IMR-90 (cell line): ENCODE measurements around the gene NOD2. TPM values are rescaled to one million over a fixed set of nuclear protein-coding genes. Genes with fewer than 3 reads are reported as not detected.

Experiments
- ATAC-seq: fragments of 200-7000 bp; cut with Tn5 transposase; 2 replicates; pipeline ENCODE4 v1.9.1; 2020; ENCODE audit warnings: low read depth, mild to moderate bottlenecking, moderate library complexity
- BruUV-seq: library from RNA; stranded (reverse); fragments of 400-500 nt; replicated peaks from 2 replicates; lab custom pipeline; 2021; lab: Mats Ljungman, UMichigan
- CTCF ChIA-PET: fragments of 300-600 bp; formaldehyde crosslinking; extraction: SDS; loops from one replicate; lab custom pipeline; 2021; ENCODE audit warnings: antibody characterized with exemption; lab: Yijun Ruan, JAX
- POLR2A ChIA-PET: fragments of 300-600 bp; sonication (Branson Sonifier 250); formaldehyde crosslinking; loops from one replicate; lab custom pipeline; 2022; ENCODE audit warnings: antibody characterized with exemption; ENCODE audit not compliant: unreplicated experiment; lab: Charles Lee
- DNase-seq: peaks from one replicate; pipeline ENCODE4 v3.0.0; 2013
- H2AFZ ChIP-seq: replicated peaks from 2 replicates; pipeline ENCODE3; 2013; ENCODE audit warnings: low read length, mild to moderate bottlenecking; ENCODE audit not compliant: poor library complexity
- H2AK5ac ChIP-seq: 2 replicates; pipeline ENCODE4 v1.6.1; 2013; ENCODE audit warnings: low read depth, low read length, inconsistent platforms
- H2AK9ac ChIP-seq: replicated peaks from 2 replicates; pipeline ENCODE3; 2013; ENCODE audit warnings: mild to moderate bottlenecking, low read depth, low read length, moderate library complexity; ENCODE audit not compliant: poor library complexity
- H2BK120ac ChIP-seq: 2 replicates; pipeline ENCODE4 v1.6.1; 2013; ENCODE audit warnings: low read depth, low read length, inconsistent platforms
- H2BK15ac ChIP-seq: 3 replicates; pipeline ENCODE4 v1.6.1; 2013; ENCODE audit warnings: low read depth, low read length, inconsistent platforms
- H2BK20ac ChIP-seq: 2 replicates; pipeline ENCODE4 v1.6.1; 2013; ENCODE audit warnings: low read depth, mild to moderate bottlenecking, inconsistent platforms, low read length, moderate library complexity
- H2BK5ac ChIP-seq: 2 replicates; pipeline ENCODE4 v1.6.1; 2013; ENCODE audit warnings: mild to moderate bottlenecking, low read depth, low read length, inconsistent platforms; ENCODE audit not compliant: poor library complexity, severe bottlenecking
- H3K14ac ChIP-seq: replicated peaks from 2 replicates; pipeline ENCODE4 v1.6.1; 2013; ENCODE audit warnings: low read depth, low read length, inconsistent platforms
- H3K18ac ChIP-seq: 2 replicates; pipeline ENCODE4 v1.6.1; 2013; ENCODE audit warnings: low read depth, low read length, control low read depth
- H3K23ac ChIP-seq: 2 replicates; pipeline ENCODE4 v1.6.1; 2013; ENCODE audit warnings: low read depth, low read length, inconsistent platforms
- H3K27ac ChIP-seq: 2 replicates; pipeline ENCODE4 v1.5.1; 2013; ENCODE audit warnings: mild to moderate bottlenecking, control low read depth, low read length; ENCODE audit not compliant: insufficient read depth
- H3K27me3 ChIP-seq: 2 replicates; pipeline ENCODE4 v1.6.1; 2013; ENCODE audit warnings: low read length; ENCODE audit not compliant: control insufficient read depth, insufficient read depth
- H3K36me3 ChIP-seq: 2 replicates; pipeline ENCODE4 v1.6.1; 2013; ENCODE audit warnings: low read length, mixed read lengths; ENCODE audit not compliant: control insufficient read depth, insufficient read depth
- H3K4ac ChIP-seq: 2 replicates; pipeline ENCODE4 v1.6.1; 2013; ENCODE audit warnings: low read depth, low read length, inconsistent platforms
- H3K4me1 ChIP-seq: 2 replicates; pipeline ENCODE4 v1.6.1; 2013; ENCODE audit warnings: low read length, mixed read lengths; ENCODE audit not compliant: control insufficient read depth, insufficient read depth
- H3K4me2 ChIP-seq: 2 replicates; pipeline ENCODE4 v1.6.1; 2013; ENCODE audit warnings: low read depth, mild to moderate bottlenecking, control low read depth, low read length, moderate library complexity
- H3K4me3 ChIP-seq: 2 replicates; pipeline ENCODE4 v1.5.1; 2013; ENCODE audit warnings: low read depth, mild to moderate bottlenecking, control low read depth, low read length, moderate library complexity; ENCODE audit not compliant: insufficient read depth
- H3K56ac ChIP-seq: 2 replicates; pipeline ENCODE4 v1.6.1; 2013; ENCODE audit warnings: low read length, inconsistent platforms; ENCODE audit not compliant: insufficient read depth; ENCODE audit errors: extremely low read depth
- H3K79me1 ChIP-seq, 2 experiments: 2 replicates each; pipeline ENCODE4 v1.6.1; 2013; ENCODE audit warnings: low read length in 2 of 2, inconsistent platforms in 1 of 2, low read depth in 1 of 2
- H3K9ac ChIP-seq: 2 replicates; pipeline ENCODE4 v1.6.1; 2013; ENCODE audit warnings: low read depth, low read length, control low read depth
- H3K9me1 ChIP-seq: 2 replicates; pipeline ENCODE4 v1.6.1; 2013; ENCODE audit warnings: low read length, inconsistent platforms; ENCODE audit not compliant: insufficient read depth
- H3K9me3 ChIP-seq: 2 replicates; pipeline ENCODE4 v1.6.1; 2013; ENCODE audit warnings: low read length; ENCODE audit not compliant: control insufficient read depth, insufficient read depth
- H4K20me1 ChIP-seq: 2 replicates; pipeline ENCODE4 v1.6.1; 2013; ENCODE audit warnings: low read length, inconsistent platforms; ENCODE audit not compliant: insufficient read depth
- H4K5ac ChIP-seq: 2 replicates; pipeline ENCODE4 v1.6.1; 2013; ENCODE audit warnings: mild to moderate bottlenecking, low read depth, low read length, control low read depth
- H4K8ac ChIP-seq, 2 experiments: 2 replicates each; pipeline ENCODE4 v1.6.1; 2013; ENCODE audit warnings: low read depth in 2 of 2, low read length in 2 of 2, control low read depth in 1 of 2, inconsistent platforms in 1 of 2
- H4K91ac ChIP-seq: 2 replicates; pipeline ENCODE4 v1.6.1; 2013; ENCODE audit warnings: low read depth, low read length, inconsistent platforms; ENCODE audit not compliant: insufficient read depth
- BHLHE40 ChIP-seq: fragments of 150-350 bp; IDR thresholded peaks from 2 replicates; pipeline ENCODE4 v1.6.1; 2016; ENCODE audit warnings: mild to moderate bottlenecking, low read depth, low read length
- CEBPB ChIP-seq: IDR thresholded peaks from 2 replicates; pipeline ENCODE4 v1.6.1; 2012; ENCODE audit warnings: low read depth, low read length, improper control_type of control experiment
- CTCF ChIP-seq: conservative IDR thresholded peaks from 2 replicates; pipeline ENCODE4 v1.5.1; 2012; ENCODE audit warnings: mild to moderate bottlenecking, low read depth, low read length, improper control_type of control experiment
- ELK1 ChIP-seq: fragments of 150-350 bp; IDR thresholded peaks from 2 replicates; pipeline ENCODE4 v1.6.1; 2016; ENCODE audit warnings: low read depth, mild to moderate bottlenecking, low read length, moderate library complexity, borderline replicate concordance
- FOS ChIP-seq: fragments of 150-350 bp; IDR thresholded peaks from 2 replicates; pipeline ENCODE4 v1.6.1; 2016; ENCODE audit warnings: low read depth, low read length
- MXI1 ChIP-seq: IDR thresholded peaks from 2 replicates; pipeline ENCODE4 v1.6.1; 2012; ENCODE audit warnings: low read depth, mild to moderate bottlenecking, low read length, moderate library complexity, borderline replicate concordance
- NFE2L2 ChIP-seq: fragments of 150-350 bp; IDR thresholded peaks from 2 replicates; pipeline ENCODE4 v1.6.1; 2016; ENCODE audit warnings: low read depth, mild to moderate bottlenecking, low read length
- SMC3 ChIP-seq: fragments of 150-350 bp; IDR thresholded peaks from 2 replicates; pipeline ENCODE4 v1.6.1; 2016; ENCODE audit warnings: low read depth, mild to moderate bottlenecking, antibody characterized with exemption, low read length, moderate library complexity
- WGBS, 2 experiments: methylation state at CpG; one replicate each; pipeline versions ENCODE4 v1.1.5 to v1.1.7; 2013; ENCODE audit warnings: missing lambda C conversion rate in 2 of 2; ENCODE audit not compliant: insufficient read length in 1 of 2; ENCODE audit errors: extremely low coverage in 2 of 2; 5-methylcytosine and 5-hydroxymethylcytosine counted together
- dilution Hi-C: fragments of 300-500 bp; cut with HindIII; formaldehyde crosslinking; loops from one replicate; pipeline ENCODE4 v1.14.3; 2018; ENCODE audit warnings: low sequenced_read_pairs; ENCODE audit not compliant: unreplicated experiment
- in situ Hi-C: fragments of 300-500 bp; cut with MboI; formaldehyde crosslinking; loops from 3 replicates; pipeline ENCODE4 v1.14.3; 2019; ENCODE audit warnings: low sequenced_read_pairs, inconsistent platforms, mixed read lengths
- intact Hi-C: fragments of 100-400 bp; cut with micrococcal nuclease; formaldehyde crosslinking; loops from 2 replicates; pipeline ENCODE4 v1.10.0; 2022
- polyA plus RNA-seq, 3 experiments: library from polyadenylated mRNA; depleted of rRNA; stranded (reverse); fragments of >200 nt; gene quantifications; 2 replicates each; pipeline ENCODE4 v1.2.3, GENCODE V29; 2012; ENCODE audit warnings: low replicate concordance in 1 of 3
- total RNA-seq: library from RNA; depleted of rRNA; stranded (reverse); fragments of >200 nt; gene quantifications from 2 replicates; pipeline ENCODE4 v1.2.3, GENCODE V29; 2012

NOD2 gene
- total and polyA plus RNA-seq, 2 of the 4 experiments (the other 2 are of a cell fraction): not detected

- H3K9me1 ChIP-seq: no peaks in the 10 kb centered on the region
Observed at GRCh38 chr16:50706250-50706649, 12.8 kb downstream of the NOD2 start.

More at GRCh38 chr16:50706250-50706649, 12.8 kb downstream of the NOD2 start:
- BruUV-seq: no TSS peak
- intact Hi-C loops (no loop called here), in situ Hi-C loops (no loop called here), dilution Hi-C loops (no loop called here)
- no peak overlapping the region for H2AK5ac ChIP-seq
- no peak overlapping the region for H2BK120ac ChIP-seq
- DNase-seq (no peak), ATAC-seq (no peak)
- no peak overlapping the region for H2BK15ac ChIP-seq
- TF ChIP-seq FOS (no peak), MXI1 (no peak), BHLHE40 (no peak), CTCF (no peak), CEBPB (no peak), ELK1 (no peak), SMC3 (no peak), NFE2L2 (no peak)
- H4K91ac ChIP-seq: no peak overlapping the region
- H4K8ac ChIP-seq: no peak overlapping the region
- H3K18ac ChIP-seq: no peak overlapping the region
- no peak overlapping the region for H2BK20ac ChIP-seq
- peaks cover 6% of the 10 kb centered on the region; the same call in 1 of the 2 replicates for H3K9me3 ChIP-seq
- H4K20me1 ChIP-seq: no peaks in the 10 kb centered on the region
- no peaks in the 10 kb centered on the region for H3K4me1 ChIP-seq
- WGBS, 2 experiments: 5% methylated on average over 2 of the region's 3 CpGs; no CpG with 5 or more reads in 1 of the 2 experiments
- H3K4me2 ChIP-seq: no peak overlapping the region
- CTCF ChIA-PET: no interaction called here
- no peak overlapping the region for H3K9ac ChIP-seq
- POLR2A ChIA-PET: no interaction called here
- H3K36me3 ChIP-seq: no peaks in the 10 kb centered on the region
- no peaks in the 10 kb centered on the region for H3K79me1 ChIP-seq
- H2AFZ ChIP-seq: no peak overlapping the region
- no peak overlapping the region for H3K23ac ChIP-seq
- H2BK5ac ChIP-seq: no peak overlapping the region
- H3K14ac ChIP-seq: no peak overlapping the region
- no peak overlapping the region for H3K4me3 ChIP-seq
- H4K5ac ChIP-seq: no peak overlapping the region
- no peak overlapping the region for H3K27ac ChIP-seq
- H3K56ac ChIP-seq: no peak overlapping the region
- no peak overlapping the region for H3K4ac ChIP-seq
- H3K27me3 ChIP-seq: no peaks in the 10 kb centered on the region; the same call in none of the 2 replicates
- H2AK9ac ChIP-seq: no peak overlapping the region
